Esophagus muscularis mucosa (tissue), 4 donors: ENCODE data around the gene PAQR4. TPM values are rescaled to one million over a fixed set of nuclear protein-coding genes. Genes with fewer than 3 reads are reported as not detected.

Experiments
- DNase-seq: peaks from one replicate; pipeline ENCODE4 v3.0.0-alpha.2; 2017; ENCODE audit errors: extremely low spot score
- H3K27ac ChIP-seq, 4 donors: fragments of 200-600 bp; sonication (generic); replicated peaks in 1 of 4; 1 replicate in 3 of 4; 2 replicates in 1 of 4; pipeline ENCODE4 v1.5.1; 2016 to 2019; ENCODE audit warnings: mild to moderate bottlenecking in 1 of 4
- H3K27me3 ChIP-seq, 4 donors: fragments of 200-600 bp; sonication (generic); one replicate each; pipeline versions ENCODE4 v1.5.1 to v1.6.0; 2016 to 2019
- H3K36me3 ChIP-seq, 4 donors: fragments of 200-600 bp; sonication (generic); one replicate each; pipeline ENCODE4 v1.5.1; 2016 to 2019
- H3K4me1 ChIP-seq, 4 donors: fragments of 200-600 bp; sonication (generic); one replicate each; pipeline ENCODE4 v1.5.1; 2016 to 2019
- H3K4me3 ChIP-seq, 4 donors: fragments of 200-600 bp; sonication (generic); 1 replicate in 2 of 4; 2 replicates in 2 of 4; pipeline ENCODE4 v1.5.1; 2016 to 2019; ENCODE audit warnings: mild to moderate bottlenecking in 4 of 4, moderate library complexity in 1 of 4
- H3K9me3 ChIP-seq, 4 donors: fragments of 200-600 bp; sonication (generic); 1 replicate in 3 of 4; 2 replicates in 1 of 4; pipeline ENCODE4 v1.5.1; 2016 to 2019
- EP300 ChIP-seq: sonication (generic); formaldehyde crosslinking; IDR thresholded peaks from one replicate; pipeline ENCODE4 v1.6.1; 2017; ENCODE audit warnings: antibody characterized with exemption
- POLR2A ChIP-seq: fragments of 450-650 bp; IDR thresholded peaks from one replicate; pipeline ENCODE4 v1.6.1; 2017; ENCODE audit warnings: antibody characterized with exemption, moderate library complexity, mild to moderate bottlenecking, low read depth
- POLR2AphosphoS5 ChIP-seq, 2 donors: sonication (generic); formaldehyde crosslinking; IDR thresholded peaks; one replicate each; pipeline ENCODE4 v1.6.1; 2017; ENCODE audit warnings: antibody characterized with exemption in 2 of 2
- WGBS: methylation state at CpG from one replicate; pipeline ENCODE4 v1.1.5; 2018; 5-methylcytosine and 5-hydroxymethylcytosine counted together
- intact Hi-C: fragments of 100-400 bp; cut with DNase I; formaldehyde crosslinking; loops from one replicate; pipeline ENCODE4 v1.15.1; 2023
- total RNA-seq, 4 donors: library from RNA; depleted of rRNA; stranded (reverse); fragments of >200 nt; gene quantifications; one replicate each; pipeline versions ENCODE4 v1.1.0 to v1.2.1, GENCODE V29; 2016
- TF ChIP-seq, protein P1 (sequence below), 3 experiments: fragments of 200-600 bp in 2 of 3; fragments of 450-650 bp in 1 of 3; sonication (generic) in 2 of 3; IDR thresholded peaks; one replicate each; pipeline ENCODE4 v1.5.1; 2017 to 2019; ENCODE audit warnings: antibody characterized with exemption in 3 of 3, mild to moderate bottlenecking in 2 of 3, moderate library complexity in 1 of 3

PAQR4 gene
- total RNA-seq, 4 donors from 2014 or later = 2.2 to 7.5 (median 4.7) TPM

DNA sequence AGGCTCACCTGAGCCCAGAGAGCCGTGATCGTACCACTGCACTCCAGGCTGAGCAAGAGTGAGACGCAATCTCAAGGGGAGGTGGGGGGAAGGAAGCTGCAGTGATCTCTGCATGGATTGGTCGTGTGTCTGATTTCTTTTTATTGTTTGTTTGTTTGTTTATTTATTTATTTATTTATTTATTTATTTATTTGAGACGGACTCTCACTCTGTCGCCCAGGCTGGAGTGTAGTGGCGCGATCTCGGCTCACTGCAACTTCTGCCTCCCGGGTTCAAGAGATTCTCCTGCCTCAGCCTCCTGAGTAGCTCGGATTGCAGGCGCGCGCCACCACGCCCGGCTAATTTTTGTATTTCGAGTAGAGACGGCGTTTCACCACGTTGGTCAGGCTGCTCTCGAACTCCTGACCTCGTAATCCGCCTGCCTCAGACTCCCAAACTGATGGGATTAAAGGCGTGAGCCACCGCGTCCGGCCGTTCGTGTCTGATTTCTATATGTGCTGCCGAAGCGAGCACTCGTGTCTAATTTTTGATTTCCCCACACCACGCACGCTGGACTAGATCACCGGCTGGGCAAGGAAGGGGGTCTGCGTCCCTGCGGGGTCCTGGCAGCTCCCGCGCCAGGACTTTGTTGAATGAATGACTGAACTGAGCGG lies 50.6 kb downstream of the PAQR4 start:
- no peak for DNase-seq
- Histone ChIP-seq H3K4me3 (peak overlapping the region; percentile 66 to 86 (median 74)), H3K27me3 (peaks cover 0 to 35% (median 20%) of the 10 kb centered on the region in 4 donors), H3K27ac (peak overlapping the region; percentile 96 to 99 (median 98)), H3K9me3 (no peaks in the 10 kb centered on the region), H3K36me3 (peaks cover 0 to 4% (median 0%) of the 10 kb centered on the region in 4 donors), H3K4me1 (peaks cover 44 to 62% (median 58%) of the 10 kb centered on the region in 4 donors)
- intact Hi-C loops = no loop called here
- TF ChIP-seq, protein P1, sequence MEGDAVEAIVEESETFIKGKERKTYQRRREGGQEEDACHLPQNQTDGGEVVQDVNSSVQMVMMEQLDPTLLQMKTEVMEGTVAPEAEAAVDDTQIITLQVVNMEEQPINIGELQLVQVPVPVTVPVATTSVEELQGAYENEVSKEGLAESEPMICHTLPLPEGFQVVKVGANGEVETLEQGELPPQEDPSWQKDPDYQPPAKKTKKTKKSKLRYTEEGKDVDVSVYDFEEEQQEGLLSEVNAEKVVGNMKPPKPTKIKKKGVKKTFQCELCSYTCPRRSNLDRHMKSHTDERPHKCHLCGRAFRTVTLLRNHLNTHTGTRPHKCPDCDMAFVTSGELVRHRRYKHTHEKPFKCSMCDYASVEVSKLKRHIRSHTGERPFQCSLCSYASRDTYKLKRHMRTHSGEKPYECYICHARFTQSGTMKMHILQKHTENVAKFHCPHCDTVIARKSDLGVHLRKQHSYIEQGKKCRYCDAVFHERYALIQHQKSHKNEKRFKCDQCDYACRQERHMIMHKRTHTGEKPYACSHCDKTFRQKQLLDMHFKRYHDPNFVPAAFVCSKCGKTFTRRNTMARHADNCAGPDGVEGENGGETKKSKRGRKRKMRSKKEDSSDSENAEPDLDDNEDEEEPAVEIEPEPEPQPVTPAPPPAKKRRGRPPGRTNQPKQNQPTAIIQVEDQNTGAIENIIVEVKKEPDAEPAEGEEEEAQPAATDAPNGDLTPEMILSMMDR (IDR thresholded peaks at IDR 0.05) = no peak
- TF ChIP-seq POLR2AphosphoS5 (IDR thresholded peaks at IDR 0.05) = no peak
- no peak for TF ChIP-seq POLR2A
- WGBS = 55% methylated on average over 22 of the region's 40 CpGs

DNA sequence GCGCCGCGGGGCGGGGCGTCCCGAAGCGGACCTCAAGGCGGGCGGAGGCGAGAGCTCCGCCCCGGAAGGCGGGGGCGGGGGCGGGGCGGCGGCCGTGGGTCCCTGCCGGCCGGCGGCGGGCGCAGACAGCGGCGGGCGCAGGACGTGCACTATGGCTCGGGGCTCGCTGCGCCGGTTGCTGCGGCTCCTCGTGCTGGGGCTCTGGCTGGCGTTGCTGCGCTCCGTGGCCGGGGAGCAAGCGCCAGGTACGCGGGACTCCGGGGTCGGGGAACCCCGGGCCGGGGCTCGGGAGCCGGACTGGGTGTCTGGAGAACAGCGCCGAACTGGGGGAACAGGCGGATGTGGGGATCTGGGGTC lies 51.1 kb downstream of the PAQR4 start, which contains the start of gene TNFRSF12A:
TSS of gene TNFRSF12A (plus strand) at position 122 of the 357 bp plus-strand sequence. CDS start at position 152, 30 bp downstream.
- H3K9me3 ChIP-seq = no peaks in the 10 kb centered on the region
- no CpG with 5 or more reads among the region's 49 CpGs for WGBS
- H3K4me3 ChIP-seq = peak within 1 kb of the TSS; percentile 66 to 86 (median 74)
- peak; percentile 93 for DNase-seq
- H3K27ac ChIP-seq = peak within 1 kb of the TSS; percentile 96 to 99 (median 98)
- TF ChIP-seq POLR2A (peak; percentile 69), POLR2AphosphoS5 (IDR thresholded peaks at IDR 0.05) (peak; percentile 67 to 77), EP300 (no peak)
- TF ChIP-seq, protein P1 (IDR thresholded peaks at IDR 0.05) = peak in 1 of 3 experiments; percentile 12
- H3K27me3 ChIP-seq = peaks cover 0 to 30% (median 20%) of the 10 kb centered on the region in 4 donors
- peaks cover 46 to 67% (median 63%) of the 10 kb centered on the region in 4 donors for H3K4me1 ChIP-seq
- H3K36me3 ChIP-seq = peaks cover 0 to 4% (median 0%) of the 10 kb centered on the region in 4 donors
- intact Hi-C loops = no loop called here

DNA sequence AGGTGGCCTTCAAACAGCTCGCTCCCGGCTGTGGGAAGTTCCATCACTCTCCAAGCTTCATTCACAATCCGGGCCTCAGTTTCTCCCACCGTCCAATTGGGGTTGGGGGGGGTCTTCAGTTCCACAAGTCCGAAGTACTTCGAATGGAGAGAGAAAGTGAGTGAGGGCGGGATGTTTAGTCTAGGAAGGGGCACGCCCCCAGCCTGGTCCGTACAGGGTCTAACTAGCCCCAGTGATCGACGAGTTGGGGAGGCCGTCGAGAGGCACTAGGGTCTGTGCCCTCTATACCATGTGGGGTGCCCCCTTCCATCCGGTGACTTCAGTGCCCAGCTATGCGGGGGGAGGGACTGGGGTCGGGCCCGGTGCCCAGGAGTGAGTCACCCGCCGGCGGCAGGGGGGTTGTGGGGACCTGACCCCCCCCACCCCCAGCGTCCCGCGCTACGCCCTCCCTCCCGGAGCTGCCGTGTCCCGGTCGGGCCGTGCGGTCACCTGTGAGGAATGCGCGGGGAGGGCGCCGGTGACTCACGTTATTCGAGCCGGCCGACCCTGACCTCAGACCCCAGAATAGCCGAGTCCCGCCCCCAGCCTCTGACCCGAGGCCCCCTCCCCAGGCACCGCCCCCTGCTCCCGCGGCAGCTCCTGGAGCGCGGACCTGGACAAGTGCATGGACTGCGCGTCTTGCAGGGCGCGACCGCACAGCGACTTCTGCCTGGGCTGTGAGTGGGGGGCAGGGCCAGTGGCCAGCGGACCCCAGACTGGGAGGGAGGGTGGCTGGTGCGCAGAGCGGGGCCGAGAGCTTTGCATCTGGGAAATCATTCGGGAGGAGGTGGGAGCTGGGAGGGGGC lies 51.7 kb downstream of the PAQR4 start:
- Histone ChIP-seq H3K27ac (peak overlapping the region; percentile 96 to 99 (median 98)), H3K4me3 (peak overlapping the region; percentile 66 to 86 (median 74)), H3K27me3 (peaks cover 0 to 28% (median 20%) of the 10 kb centered on the region in 4 donors), H3K36me3 (peaks cover 0 to 7% (median 3%) of the 10 kb centered on the region in 4 donors), H3K9me3 (no peaks in the 10 kb centered on the region), H3K4me1 (peaks cover 46 to 73% (median 66%) of the 10 kb centered on the region in 4 donors)
- TF ChIP-seq POLR2A = no peak
- TF ChIP-seq, protein P1 (IDR thresholded peaks at IDR 0.05) = no peak
- TF ChIP-seq EP300 = no peak
- TF ChIP-seq POLR2AphosphoS5 (IDR thresholded peaks at IDR 0.05) = peak; percentile 78 to 87
- peak; percentile 94 for DNase-seq
- intact Hi-C loops = no loop called here
- 0% methylated on average over 16 of the region's 57 CpGs for WGBS

DNA sequence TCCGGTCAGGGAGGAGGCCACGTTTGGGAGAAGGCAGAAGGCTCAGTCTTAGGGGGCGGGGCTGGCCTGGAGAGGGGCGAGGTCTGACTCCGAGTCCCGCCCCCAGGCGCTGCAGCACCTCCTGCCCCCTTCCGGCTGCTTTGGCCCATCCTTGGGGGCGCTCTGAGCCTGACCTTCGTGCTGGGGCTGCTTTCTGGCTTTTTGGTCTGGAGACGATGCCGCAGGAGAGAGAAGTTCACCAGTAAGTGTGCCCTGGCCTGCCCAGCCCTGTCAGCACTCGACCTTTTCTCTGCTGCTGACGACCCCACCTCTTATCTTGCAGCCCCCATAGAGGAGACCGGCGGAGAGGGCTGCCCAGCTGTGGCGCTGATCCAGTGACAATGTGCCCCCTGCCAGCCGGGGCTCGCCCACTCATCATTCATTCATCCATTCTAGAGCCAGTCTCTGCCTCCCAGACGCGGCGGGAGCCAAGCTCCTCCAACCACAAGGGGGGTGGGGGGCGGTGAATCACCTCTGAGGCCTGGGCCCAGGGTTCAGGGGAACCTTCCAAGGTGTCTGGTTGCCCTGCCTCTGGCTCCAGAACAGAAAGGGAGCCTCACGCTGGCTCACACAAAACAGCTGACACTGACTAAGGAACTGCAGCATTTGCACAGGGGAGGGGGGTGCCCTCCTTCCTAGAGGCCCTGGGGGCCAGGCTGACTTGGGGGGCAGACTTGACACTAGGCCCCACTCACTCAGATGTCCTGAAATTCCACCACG lies 52.5 kb downstream of the PAQR4 start:
- H3K4me3 ChIP-seq = peak overlapping the region; percentile 66 to 86 (median 74)
- H3K36me3 ChIP-seq = peaks cover 3 to 15% (median 11%) of the 10 kb centered on the region in 4 donors
- H3K27ac ChIP-seq = peak overlapping the region; percentile 96 to 99 (median 98)
- peaks cover 46 to 77% (median 66%) of the 10 kb centered on the region in 4 donors for H3K4me1 ChIP-seq
- intact Hi-C loops = no loop called here
- peaks cover 0 to 28% (median 20%) of the 10 kb centered on the region in 4 donors for H3K27me3 ChIP-seq
- H3K9me3 ChIP-seq = no peaks in the 10 kb centered on the region
- WGBS = 7% methylated on average over 6 of the region's 25 CpGs
- no peak for DNase-seq
- no peak for TF ChIP-seq EP300
- TF ChIP-seq, protein P1 (IDR thresholded peaks at IDR 0.05) = peak in 2 of 3 experiments; percentile 37 to 39
- no peak for TF ChIP-seq POLR2A
